Measurements from ENCODE around the gene GFRAL.
"Not testable (repeated sequence)": the region's sequence is repeated elsewhere in the genome, so short reads cannot be mapped to it uniquely, and the experiment has no call there.

Gene GFRAL

GRCh38 chr6:55327169-55327568 is at the start of gene GFRAL:
Gene GFRAL, plus strand, starts transcription at chr6:55327469. Its CDS starts 86 bp downstream, at chr6:55327555.
- DNase-seq (ENCODE audit: low read depth in 2 of 2) = no peak

- no peak for DNase-seq (ENCODE audit: low read depth in 2 of 2)
Measured at GRCh38 chr6:55277646-55278045, 49.6 kb upstream of the GFRAL start.

- DNase-seq (ENCODE audit: low read depth in 2 of 2) = no peak
Measured at GRCh38 chr6:55281215-55281614, 46.1 kb upstream of the GFRAL start.

GRCh38 chr6:55282115-55282514 is 45.2 kb upstream of the GFRAL start:
- DNase-seq (ENCODE audit: low read depth in 2 of 2) = no peak

GRCh38 chr6:55286824-55287223 is 40.4 kb upstream of the GFRAL start:
- no peak for DNase-seq (ENCODE audit: low read depth in 2 of 2)

GRCh38 chr6:55290736-55291135 is 36.5 kb upstream of the GFRAL start:
- no peak for DNase-seq (ENCODE audit: low read depth in 2 of 2)

- no peak for DNase-seq (ENCODE audit: low read depth in 2 of 2)
Measured at GRCh38 chr6:55293116-55293515, 34.2 kb upstream of the GFRAL start.

GRCh38 chr6:55297214-55297613 is 30.1 kb upstream of the GFRAL start:
- DNase-seq (ENCODE audit: low read depth in 2 of 2) = not testable (repeated sequence)

GRCh38 chr6:55299286-55299985 is 27.8 kb upstream of the GFRAL start:
- DNase-seq (ENCODE audit: low read depth in 2 of 2) = no peak

- DNase-seq (ENCODE audit: low read depth in 2 of 2) = no peak
Measured at GRCh38 chr6:55304747-55305146, 22.5 kb upstream of the GFRAL start.

GRCh38 chr6:55319961-55320695 is 7.1 kb upstream of the GFRAL start:
- DNase-seq (ENCODE audit: low read depth in 2 of 2) = no peak

GRCh38 chr6:55320696-55321086 is 6.6 kb upstream of the GFRAL start:
- no peak for DNase-seq (ENCODE audit: low read depth in 2 of 2)

GRCh38 chr6:55377150-55377549 is 49.9 kb downstream of the GFRAL start:
- DNase-seq (ENCODE audit: low read depth in 2 of 2) = no peak

GRCh38 chr6:55379471-55379870 is 52.2 kb downstream of the GFRAL start:
- DNase-seq (ENCODE audit: low read depth in 2 of 2) = no peak

GRCh38 chr6:55379895-55380294 is 52.6 kb downstream of the GFRAL start:
- no peak for DNase-seq (ENCODE audit: low read depth in 2 of 2)

GRCh38 chr6:55388211-55388610 is 60.9 kb downstream of the GFRAL start:
- DNase-seq (ENCODE audit: low read depth in 2 of 2) = no peak

GRCh38 chr6:55395871-55396270 is 68.6 kb downstream of the GFRAL start:
- no peak for DNase-seq (ENCODE audit: low read depth in 2 of 2)

- DNase-seq (ENCODE audit: low read depth in 2 of 2) = no peak
Measured at GRCh38 chr6:55397986-55398385, 70.7 kb downstream of the GFRAL start.

- DNase-seq (ENCODE audit: low read depth in 2 of 2) = no peak
Measured at GRCh38 chr6:55399351-55399750, 72.1 kb downstream of the GFRAL start.

- no peak for DNase-seq (ENCODE audit: low read depth in 2 of 2)
Measured at GRCh38 chr6:55405474-55406235, 78.4 kb downstream of the GFRAL start.

GRCh38 chr6:55410674-55411073 is 83.4 kb downstream of the GFRAL start:
- DNase-seq (ENCODE audit: low read depth in 2 of 2) = no peak

- no peak for DNase-seq (ENCODE audit: low read depth in 2 of 2)
Measured at GRCh38 chr6:55423933-55424332, 96.7 kb downstream of the GFRAL start.

Data from stimulated activated CD8-positive, alpha-beta memory T cell treated with anti-CD3 and anti-CD28 coated beads, Interleukin-2, amount 100 ng/mL, for 48 hours (primary cell).